SK-N-SH (cell line): ENCODE measurements around the gene BBX.

Experiments
- EP300 ChIP-seq, 2 experiments: IDR thresholded peaks; 2 replicates each; pipeline versions ENCODE4 v1.4.0 to v1.6.1; 2012; ENCODE audit warnings: borderline replicate concordance in 1 of 2, low read depth in 1 of 2, low read length in 1 of 2
- FOXM1 ChIP-seq: IDR thresholded peaks from 2 replicates; pipeline ENCODE4 v1.4.0; 2012; ENCODE audit warnings: low read depth, mild to moderate bottlenecking
- JUND ChIP-seq: IDR thresholded peaks from 2 replicates; pipeline ENCODE4 v1.4.0; 2012
- MEF2A ChIP-seq: IDR thresholded peaks from 2 replicates; pipeline ENCODE4 v1.4.0; 2012; ENCODE audit warnings: low read depth, borderline replicate concordance
- POLR2AphosphoS5 ChIP-seq: IDR thresholded peaks from 2 replicates; pipeline ENCODE4 v1.6.1; 2012; ENCODE audit warnings: low read depth, low read length
- RAD21 ChIP-seq: IDR thresholded peaks from 2 replicates; pipeline ENCODE4 v1.6.1; 2012; ENCODE audit warnings: mild to moderate bottlenecking, low read length
- RCOR1 ChIP-seq: fragments of 150-350 bp; IDR thresholded peaks from 2 replicates; pipeline ENCODE4 v1.6.1; 2017; ENCODE audit warnings: antibody characterized with exemption, low read length
- RFX5 ChIP-seq: IDR thresholded peaks from 2 replicates; pipeline ENCODE4 v1.6.1; 2012; ENCODE audit warnings: mild to moderate bottlenecking, improper control_type of control experiment, low read length
- SMC3 ChIP-seq: IDR thresholded peaks from 2 replicates; pipeline ENCODE4 v1.6.1; 2012; ENCODE audit warnings: low read depth, low read length, improper control_type of control experiment
- TAF1 ChIP-seq: IDR thresholded peaks from 2 replicates; pipeline ENCODE4 v1.6.1; 2012; ENCODE audit warnings: low read depth, mild to moderate bottlenecking, low read length, moderate library complexity, borderline replicate concordance
- YY1 ChIP-seq: IDR thresholded peaks from 2 replicates; pipeline ENCODE4 v1.4.0; 2012; ENCODE audit warnings: low read depth, mild to moderate bottlenecking
- TF ChIP-seq, protein P1 (sequence below): fragments of 200-600 bp; sonication (generic); IDR thresholded peaks from 2 replicates; pipeline ENCODE4 v1.6.1; 2017; ENCODE audit warnings: antibody characterized with exemption, mild to moderate bottlenecking, moderate library complexity
- TF ChIP-seq, protein P2 (sequence below): IDR thresholded peaks from 2 replicates; pipeline ENCODE4 v1.6.1; 2012; ENCODE audit warnings: mild to moderate bottlenecking, low read depth, low read length, moderate library complexity

DNA sequence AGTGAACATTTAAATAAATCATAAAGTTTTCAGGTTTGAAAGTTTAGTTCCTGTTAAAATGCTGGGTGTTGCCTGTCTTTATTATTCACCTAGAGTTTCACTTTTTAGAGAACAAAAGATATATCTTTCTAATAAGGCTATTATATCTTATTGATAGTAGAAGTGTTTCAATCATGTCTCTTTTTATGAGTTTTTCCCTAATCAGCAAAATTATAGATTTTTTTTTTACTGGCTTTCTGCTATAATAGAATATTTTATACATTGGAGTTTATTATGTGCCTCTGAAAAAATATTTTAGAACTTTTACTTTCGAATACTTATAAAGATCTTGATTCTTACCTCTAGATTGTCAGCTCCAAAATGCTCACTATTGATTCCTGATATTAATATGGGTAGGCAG is 131.5 kb downstream of the BBX start:
- TF ChIP-seq RCOR1 (no peak), FOXM1 (no peak), EP300 (IDR thresholded peaks at IDR 0.05; ENCODE audit: borderline replicate concordance in 1 of 2, low read depth in 1 of 2, low read length in 1 of 2) (no peak), YY1 (no peak), SMC3 (no peak), RAD21 (no peak), JUND (no peak), RFX5 (no peak), POLR2AphosphoS5 (no peak), MEF2A (no peak), TAF1 (no peak)
- TF ChIP-seq, protein P1, sequence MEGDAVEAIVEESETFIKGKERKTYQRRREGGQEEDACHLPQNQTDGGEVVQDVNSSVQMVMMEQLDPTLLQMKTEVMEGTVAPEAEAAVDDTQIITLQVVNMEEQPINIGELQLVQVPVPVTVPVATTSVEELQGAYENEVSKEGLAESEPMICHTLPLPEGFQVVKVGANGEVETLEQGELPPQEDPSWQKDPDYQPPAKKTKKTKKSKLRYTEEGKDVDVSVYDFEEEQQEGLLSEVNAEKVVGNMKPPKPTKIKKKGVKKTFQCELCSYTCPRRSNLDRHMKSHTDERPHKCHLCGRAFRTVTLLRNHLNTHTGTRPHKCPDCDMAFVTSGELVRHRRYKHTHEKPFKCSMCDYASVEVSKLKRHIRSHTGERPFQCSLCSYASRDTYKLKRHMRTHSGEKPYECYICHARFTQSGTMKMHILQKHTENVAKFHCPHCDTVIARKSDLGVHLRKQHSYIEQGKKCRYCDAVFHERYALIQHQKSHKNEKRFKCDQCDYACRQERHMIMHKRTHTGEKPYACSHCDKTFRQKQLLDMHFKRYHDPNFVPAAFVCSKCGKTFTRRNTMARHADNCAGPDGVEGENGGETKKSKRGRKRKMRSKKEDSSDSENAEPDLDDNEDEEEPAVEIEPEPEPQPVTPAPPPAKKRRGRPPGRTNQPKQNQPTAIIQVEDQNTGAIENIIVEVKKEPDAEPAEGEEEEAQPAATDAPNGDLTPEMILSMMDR, result no peak
- TF ChIP-seq, protein P2, sequence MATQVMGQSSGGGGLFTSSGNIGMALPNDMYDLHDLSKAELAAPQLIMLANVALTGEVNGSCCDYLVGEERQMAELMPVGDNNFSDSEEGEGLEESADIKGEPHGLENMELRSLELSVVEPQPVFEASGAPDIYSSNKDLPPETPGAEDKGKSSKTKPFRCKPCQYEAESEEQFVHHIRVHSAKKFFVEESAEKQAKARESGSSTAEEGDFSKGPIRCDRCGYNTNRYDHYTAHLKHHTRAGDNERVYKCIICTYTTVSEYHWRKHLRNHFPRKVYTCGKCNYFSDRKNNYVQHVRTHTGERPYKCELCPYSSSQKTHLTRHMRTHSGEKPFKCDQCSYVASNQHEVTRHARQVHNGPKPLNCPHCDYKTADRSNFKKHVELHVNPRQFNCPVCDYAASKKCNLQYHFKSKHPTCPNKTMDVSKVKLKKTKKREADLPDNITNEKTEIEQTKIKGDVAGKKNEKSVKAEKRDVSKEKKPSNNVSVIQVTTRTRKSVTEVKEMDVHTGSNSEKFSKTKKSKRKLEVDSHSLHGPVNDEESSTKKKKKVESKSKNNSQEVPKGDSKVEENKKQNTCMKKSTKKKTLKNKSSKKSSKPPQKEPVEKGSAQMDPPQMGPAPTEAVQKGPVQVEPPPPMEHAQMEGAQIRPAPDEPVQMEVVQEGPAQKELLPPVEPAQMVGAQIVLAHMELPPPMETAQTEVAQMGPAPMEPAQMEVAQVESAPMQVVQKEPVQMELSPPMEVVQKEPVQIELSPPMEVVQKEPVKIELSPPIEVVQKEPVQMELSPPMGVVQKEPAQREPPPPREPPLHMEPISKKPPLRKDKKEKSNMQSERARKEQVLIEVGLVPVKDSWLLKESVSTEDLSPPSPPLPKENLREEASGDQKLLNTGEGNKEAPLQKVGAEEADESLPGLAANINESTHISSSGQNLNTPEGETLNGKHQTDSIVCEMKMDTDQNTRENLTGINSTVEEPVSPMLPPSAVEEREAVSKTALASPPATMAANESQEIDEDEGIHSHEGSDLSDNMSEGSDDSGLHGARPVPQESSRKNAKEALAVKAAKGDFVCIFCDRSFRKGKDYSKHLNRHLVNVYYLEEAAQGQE, result no peak
